GM21526 (cell line): Measurements from ENCODE around the gene SLC5A1.

Experiments used
- ATAC-seq: cut with Tn5 transposase; IDR thresholded peaks from one replicate; pipeline ENCODE4 v1.9.1; 2021; ENCODE audit warnings: moderate library complexity; ENCODE audit not compliant: unreplicated experiment, low FRiP score

The SLC5A1 gene

DNA sequence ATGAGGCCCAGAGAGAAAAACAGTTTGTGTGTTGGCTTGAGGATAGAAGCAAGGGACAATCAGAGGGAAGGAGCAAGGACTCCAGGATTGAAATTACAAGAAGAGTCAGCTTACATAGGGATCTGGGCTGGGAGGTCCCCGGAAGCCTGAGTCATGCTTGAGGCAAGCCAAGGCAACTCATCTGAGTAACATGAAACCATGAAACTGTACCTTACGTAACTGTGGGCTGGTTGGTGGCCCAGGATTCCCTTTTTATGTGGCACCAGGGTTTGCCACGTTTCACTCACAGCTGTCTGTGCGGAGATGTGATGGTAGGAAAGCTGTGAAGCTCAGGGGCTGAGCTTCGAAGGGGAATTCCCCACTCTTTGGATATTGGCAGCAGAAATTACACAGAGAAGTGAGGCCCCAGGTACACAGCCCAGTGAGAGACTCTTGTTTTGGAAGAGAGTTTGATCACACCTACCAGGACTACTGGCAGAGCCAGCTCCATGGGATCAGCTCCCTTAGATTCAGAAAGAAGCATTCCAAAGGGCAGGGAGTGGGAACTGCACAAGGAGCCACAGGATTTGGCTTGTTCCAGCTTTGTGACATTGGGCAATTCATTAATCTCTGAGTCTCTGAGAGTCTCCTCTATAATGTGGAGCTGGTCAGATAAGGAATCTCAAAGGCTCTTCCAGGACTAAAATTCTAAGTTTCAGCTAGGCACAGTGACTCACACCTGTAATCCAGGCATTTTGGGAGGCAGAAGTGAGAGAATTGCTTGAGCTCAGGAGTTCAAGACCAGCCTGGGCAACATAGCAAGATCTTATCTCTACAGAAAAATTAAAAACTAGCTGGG is 7.8 kb downstream of the SLC5A1 start:
- ATAC-seq, result no peak

DNA sequence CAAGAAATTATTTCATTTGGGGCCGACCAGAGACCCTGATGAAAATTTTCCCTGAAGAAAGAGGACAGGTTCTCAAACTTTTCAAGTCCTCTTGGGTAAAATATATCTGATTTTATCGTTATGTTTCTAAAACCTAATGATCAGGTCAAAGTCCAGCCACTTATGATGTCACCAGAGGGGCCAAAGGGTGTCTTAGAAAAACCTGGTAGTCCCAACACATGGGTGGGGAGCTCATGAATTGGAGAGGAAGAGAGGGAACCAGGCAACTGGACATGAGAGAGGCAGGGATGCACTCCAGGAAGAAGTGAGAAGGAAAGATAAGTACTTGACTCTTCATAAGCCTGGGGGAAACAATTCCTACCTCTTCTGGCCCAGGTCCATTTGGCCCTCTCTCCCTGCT is 9.2 kb downstream of the SLC5A1 start:
- no peak for ATAC-seq

DNA sequence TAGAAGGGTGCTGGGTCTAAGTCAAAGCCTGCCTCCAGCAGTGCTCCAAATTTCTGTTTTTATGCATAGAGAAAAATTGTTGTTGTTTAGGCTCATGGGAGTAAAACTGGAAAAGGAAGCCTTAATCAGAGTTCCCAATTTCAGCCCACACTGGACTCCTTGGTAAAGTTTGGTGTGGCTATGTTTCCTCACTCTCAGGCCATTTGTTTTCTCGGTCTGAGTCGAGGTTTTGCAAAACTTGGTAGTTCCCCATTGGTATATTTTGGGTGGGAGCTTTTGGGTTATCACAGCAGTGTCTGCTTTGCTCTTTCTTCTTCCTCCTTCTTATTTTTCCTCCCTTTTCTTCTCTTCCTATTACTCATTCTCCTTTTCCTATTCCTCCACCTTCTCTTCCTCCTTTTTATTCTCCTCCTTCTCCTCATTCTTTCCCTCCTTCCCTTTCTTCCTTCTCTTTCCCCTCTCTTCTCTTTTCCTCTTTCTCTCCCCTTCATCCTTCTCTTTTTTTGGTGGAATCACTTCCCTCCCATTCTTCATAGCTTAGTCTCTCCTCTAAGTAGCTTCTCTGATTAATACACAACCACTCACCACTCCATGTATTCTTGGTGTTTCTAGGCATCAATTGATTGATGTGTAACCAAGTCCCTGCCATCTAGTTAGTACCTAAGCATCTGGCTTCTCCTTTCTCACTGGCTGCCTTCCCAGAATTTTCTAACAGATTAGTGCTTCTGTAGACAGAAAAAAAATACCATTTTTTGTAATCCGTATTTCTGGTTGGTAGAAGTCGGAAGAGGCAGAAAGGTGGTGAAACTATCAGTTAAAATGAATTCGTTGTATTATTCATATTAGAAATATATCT is 10.1 kb downstream of the SLC5A1 start:
- no peak for ATAC-seq

DNA sequence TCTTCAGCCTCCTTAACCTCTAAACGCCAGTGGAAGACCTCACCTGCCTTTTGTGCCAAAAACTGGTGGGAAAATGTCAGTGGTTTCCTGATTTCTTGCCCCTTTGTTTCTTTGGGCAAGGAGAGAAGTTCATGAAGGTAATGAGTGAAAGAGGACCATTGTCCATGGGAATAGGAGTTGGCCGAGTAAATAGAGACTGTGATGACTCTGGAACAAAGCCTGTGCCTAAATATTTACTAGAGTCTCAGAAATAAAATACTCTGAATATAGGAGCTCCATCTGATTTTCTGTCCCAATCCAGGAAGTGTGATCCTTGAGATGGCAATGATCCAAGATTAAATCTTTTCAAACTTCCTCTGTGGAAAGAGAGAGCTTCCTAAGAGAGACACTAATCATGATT is 12.0 kb downstream of the SLC5A1 start:
- ATAC-seq, result no peak

DNA sequence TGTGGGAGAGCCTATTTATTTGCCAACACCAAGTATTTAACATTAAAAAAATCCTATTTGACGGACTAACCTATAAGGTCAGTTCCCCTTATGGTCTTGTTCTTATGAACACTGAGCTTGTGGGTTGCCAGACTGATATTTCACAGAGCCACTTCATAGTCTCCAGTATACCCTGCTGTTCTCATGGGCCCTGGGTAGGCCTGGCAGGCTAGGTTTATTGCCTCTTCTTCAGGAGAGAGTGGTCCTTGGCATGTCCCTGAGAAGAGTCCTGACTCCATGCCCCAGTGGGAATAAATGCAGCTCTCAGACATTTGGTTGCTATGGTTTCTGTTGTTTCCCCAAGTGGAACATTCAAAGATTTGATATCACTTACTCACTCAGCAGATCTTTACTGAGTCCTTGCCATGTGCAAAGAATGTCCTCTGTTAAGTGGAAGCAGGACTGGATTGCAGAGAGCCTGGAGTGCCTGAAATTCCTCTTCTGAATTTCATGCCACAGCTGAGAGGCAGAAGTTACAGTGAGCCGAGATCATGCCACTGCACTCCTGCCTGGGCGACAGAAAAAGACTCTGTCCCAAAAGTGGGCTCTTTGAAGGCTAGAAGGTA is 15.7 kb downstream of the SLC5A1 start:
- no peak for ATAC-seq

DNA sequence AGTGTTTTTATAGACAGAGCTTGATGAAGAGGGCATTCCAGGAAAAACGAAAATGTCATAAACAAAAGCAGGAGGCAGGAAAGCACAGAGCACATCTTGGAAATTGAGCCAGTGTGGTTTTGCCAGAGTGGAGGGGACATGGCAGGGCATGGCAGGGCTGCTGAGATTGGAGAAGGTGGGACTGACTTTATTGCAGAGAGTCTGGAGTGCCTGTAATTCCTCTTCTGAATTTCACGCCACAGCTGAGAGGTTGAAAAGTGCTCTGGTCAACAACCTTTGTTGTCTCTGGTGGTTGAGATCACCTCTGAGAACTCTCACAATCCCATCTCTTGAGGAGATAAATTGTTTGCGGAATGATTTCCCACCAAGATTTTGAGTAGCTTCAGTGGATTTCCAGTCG is 16.4 kb downstream of the SLC5A1 start:
- no peak for ATAC-seq

DNA sequence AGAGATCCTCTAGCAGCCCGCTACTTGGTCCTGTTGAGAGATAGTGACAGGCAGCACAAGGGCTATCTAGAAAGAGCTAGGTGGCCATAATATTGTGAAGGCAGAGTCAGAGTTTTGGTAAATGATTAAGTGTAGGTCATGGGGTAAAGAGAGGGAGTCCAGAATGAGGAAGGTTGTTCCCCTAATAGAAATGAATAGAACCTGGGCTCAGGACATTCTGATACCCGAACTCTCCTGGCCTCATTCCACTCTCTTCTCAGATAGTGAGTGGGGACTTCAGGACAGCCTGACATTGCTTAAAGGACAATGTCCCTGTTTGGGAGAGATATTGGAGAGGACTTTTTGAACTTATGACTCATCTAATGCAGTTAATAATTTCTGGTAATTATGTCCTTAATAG is 20.6 kb downstream of the SLC5A1 start:
- ATAC-seq, result no peak

DNA sequence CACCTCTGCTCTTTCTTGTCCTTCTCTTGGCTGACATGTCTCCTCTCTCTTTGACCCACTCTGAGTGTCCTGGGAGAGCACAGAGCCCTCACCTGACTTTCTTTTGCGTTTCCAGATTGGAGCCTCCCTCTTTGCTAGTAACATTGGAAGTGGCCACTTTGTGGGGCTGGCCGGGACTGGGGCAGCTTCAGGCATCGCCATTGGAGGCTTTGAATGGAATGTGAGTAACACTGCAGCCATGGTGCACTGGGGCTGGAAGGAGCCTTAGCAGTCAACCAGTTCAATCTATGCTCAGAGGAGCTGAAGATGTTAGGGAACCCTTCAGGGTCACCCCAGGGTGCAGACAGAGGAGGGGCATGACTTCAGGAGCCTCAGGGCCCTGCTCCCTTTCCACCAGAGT is 23.8 kb downstream of the SLC5A1 start:
- ATAC-seq, result no peak

DNA sequence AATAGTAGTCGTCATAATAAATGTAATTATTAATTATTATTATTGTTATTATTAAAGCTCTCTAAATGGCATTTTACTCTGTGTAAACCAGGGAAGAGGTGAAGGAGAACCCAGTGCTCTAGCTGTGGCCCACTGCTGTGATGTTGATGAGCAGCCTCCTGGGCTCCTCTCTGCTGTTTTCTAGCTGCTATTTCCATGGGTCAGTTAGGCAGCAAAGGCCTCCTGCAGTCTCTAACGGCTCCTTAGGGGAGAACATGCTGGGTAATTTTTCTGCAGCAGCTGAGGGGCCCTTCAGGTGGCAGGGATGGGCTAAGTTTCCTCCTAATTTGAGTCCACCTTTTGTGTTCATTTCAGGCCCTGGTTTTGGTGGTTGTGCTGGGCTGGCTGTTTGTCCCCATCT is 24.6 kb downstream of the SLC5A1 start:
- no peak for ATAC-seq

DNA sequence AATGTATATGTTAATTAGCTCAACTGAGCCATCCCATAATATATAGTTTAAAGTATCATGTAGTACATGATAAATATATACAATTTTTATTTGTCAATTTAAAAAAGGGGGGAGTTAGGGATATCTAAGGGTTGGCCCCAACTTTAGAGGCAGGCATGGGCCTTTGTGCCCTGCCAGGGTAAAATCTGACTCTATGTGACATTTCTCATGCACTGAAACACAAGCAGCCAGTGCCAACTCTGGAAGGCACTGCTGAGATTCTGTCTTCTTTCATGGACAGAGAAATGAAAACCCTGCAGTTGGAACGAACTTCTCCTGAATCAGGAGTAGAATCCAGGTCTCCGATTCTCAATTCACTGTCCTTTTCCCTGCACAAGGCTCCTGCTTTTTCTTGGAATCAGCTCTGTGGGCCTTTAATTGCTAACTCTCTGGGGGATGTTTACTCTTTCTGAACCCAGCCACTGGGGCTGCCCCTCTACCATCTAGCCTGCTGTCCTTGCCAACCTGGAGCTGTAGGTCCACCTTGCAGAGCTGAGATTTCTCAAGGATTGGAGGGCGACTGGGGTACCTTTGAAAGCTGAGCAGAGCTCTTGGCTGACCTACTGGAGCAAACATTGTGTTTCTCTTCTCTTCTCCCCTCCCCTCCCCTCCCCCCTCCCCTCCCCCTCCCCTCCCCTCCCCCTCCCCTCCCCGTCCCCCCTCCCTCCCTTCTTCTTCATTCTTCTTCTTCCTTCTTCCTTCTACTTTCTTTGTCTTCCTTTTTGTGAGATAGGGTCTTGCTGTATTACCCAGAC is 26.7 kb downstream of the SLC5A1 start:
- ATAC-seq, result no peak

DNA sequence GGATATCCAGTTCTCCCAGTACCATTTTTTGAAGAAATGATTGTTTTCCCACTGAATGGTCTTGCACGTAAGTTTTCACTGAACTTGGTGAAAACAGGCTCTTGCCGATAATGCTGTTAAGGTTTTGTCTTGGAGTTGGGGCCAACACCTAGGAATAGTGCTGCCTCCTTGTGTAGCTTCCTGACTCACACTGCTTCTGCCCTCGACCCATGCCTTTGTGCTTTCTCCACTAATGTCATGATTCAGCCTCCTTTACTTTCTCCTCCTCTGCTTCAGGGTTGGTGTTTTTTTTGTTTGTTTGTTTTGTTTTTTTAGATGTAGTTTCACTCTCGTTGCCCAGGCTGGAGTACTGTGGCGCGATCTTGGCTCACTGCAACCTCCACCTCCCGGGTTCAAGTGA is 30.2 kb downstream of the SLC5A1 start:
- no peak for ATAC-seq

DNA sequence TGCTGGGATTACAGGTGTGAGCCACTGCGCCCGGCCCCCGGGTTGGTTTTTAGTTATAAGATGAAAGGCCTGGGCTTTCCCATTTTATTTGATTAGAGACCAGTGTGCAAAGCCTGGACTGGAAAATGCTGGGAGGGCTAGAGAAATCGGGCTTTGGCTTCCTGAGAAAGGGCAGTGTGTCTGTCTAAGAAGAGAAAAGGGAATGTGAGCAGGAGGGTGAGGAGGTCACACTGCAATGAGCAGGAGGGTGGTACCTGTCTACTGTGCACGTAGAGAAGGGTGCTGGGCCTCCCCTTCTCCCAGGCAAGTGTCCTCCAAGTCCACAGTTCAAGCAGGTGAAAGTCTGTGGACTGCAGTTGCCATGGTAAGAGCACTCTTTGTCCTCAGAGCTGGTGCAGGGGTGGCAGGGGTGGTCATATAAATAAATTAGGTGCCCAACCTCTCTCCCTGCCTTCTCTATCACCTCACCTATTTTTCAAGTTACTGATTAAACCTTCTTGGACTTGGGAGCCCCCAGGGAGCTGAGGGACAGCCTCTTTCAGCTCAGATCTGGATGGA is 30.8 kb downstream of the SLC5A1 start:
- ATAC-seq, result no peak

DNA sequence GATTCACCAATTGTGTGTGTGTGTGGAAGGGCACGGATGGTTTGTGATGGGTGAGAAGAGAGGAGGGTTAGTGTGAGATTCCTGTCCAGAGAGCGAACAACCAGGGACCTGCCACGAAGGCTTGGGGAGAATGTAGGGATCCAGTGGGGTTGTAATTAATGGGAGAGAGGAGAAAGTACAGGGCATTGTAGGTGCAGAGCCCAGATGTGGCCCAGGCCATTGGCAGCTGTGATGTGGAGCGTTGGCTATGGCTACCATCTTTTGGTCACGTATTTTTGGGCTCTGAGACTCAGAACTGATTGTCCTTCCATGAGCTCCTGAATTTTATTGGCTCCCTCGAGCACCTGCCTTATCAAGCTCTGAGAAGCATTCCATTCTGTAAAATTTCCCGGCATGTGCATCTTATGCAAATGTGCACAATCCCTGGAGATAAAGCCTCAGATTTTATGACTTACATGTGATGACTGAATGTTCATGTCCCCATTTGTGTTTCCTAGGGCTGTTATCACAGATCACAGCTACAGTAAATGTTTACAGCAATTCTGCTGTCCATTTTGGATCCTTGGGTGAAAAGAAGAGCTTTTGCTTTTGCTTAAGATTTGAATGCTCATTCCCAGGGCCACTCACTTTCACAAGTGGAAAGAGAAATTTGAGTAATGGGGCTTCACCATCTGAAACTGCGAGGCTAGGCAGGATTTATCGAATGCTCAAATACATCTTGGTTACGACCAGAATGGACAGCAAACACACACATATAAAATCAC is 33.1 kb downstream of the SLC5A1 start:
- no peak for ATAC-seq

DNA sequence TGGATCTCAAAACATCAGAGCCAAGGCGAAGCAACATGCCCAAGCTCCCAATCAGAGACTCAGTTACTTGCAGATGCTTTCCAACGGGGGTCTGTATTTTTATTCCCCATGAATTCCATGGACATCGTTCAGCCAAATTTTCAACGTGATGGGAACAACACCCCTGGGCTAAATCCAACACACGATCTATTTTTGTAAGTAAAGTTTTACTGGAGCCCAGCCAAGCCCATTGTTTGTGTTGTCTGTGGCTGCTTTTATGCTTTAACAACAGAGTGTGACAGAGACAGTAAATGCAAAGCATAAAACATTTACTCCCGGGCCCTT is 33.7 kb downstream of the SLC5A1 start:
- ATAC-seq, result no peak

DNA sequence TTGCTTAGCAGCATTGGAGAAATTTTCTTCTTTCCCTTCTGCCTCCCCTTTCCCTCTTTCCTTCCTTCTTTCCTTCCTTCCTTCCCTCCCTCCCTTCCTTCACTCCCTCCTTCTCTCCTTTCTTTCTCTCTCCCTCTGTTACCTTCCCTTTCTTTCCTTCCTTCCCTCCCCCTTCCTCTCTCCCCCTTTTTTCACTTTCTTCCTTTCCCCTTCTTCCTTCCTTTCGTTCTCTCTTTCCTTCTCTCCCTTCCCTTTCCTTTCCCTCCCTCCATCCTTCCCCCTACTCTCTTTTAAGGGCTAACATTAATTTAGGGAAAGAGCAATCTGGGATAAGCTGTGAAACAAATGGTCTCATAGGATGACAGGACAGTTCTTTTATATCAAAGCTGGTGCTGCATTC is 34.1 kb downstream of the SLC5A1 start:
- no peak for ATAC-seq

DNA sequence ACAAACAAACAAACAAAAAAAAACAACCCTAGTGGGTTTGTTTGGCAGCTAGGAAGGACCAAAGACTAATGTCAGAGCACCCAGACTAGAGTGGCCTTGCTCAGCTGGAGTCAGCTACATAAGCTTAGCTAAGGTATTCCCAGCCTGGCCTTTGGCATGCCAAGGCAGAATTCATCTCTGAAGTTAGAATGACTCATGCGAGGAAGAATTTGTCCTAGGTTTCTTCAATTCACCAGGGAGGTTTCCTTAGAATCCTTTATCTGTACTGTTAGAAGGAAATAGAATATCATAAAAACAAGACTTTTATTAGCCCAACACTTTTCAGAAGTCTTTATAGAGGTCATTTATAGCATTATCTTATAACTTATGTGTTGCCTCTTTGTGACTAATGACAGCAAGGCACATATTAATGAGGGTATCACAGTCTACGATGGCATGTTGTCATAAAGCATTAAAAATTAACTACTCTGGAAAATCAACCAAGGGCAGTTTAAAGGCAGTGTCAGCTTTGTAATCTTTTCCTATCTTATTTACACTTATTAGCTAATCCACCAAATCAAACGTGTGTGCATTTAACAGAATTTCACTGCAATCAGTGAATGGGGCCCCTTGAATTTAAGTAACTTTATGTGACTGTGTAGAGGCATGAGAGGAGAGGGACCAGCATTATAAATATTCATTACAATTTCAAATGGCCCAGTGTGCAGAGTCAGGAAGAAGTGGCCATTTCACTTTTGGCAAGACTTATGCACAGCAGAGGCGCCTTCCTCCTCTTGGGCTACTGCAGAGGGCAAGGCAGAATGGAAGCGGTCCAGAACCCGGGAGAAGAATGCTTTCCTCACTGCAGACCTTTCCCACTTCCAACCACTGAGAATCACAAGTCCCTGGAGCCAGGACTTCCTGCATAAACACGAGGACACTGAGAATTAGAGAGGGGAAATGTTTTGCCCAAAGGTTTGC is 36.3 kb downstream of the SLC5A1 start:
- no peak for ATAC-seq

DNA sequence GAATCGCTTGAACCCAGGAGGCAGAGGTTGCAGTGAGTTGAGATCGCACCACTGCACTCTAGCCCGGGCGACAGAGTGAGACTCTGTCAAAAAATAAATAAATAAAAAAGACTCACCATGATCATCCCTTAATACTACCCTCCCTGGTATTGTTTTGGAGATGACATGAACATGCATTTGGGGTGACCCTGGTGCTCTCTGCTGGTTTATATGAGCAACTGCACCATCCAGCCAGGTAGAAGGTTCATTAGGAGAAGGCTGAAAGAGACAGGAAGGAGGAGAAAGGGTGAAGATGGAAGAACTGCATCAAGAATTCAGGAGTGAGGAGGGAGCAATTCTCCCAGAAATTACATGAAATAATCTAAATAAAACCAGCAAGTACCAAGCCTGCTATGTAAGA is 37.8 kb downstream of the SLC5A1 start:
- ATAC-seq, result no peak

DNA sequence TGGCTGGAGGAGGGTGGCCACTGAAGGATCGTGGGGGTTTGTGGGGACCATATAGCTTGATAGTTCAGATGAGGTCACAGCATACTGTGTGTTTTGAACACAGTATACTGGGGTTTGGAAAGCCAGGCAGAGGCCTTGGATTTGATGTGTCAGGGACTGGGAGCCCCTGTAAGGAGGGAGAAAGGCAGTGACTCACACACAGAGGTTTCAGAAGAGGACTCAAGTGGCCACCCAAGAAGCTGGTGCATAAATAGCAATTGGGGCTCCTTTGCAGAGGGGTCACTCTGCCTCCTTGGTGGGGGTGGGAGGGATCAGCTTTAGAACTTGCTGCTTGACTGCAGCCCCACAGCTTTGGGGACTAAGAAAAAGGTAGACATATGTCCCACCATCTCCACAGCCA is 39.3 kb downstream of the SLC5A1 start:
- no peak for ATAC-seq

DNA sequence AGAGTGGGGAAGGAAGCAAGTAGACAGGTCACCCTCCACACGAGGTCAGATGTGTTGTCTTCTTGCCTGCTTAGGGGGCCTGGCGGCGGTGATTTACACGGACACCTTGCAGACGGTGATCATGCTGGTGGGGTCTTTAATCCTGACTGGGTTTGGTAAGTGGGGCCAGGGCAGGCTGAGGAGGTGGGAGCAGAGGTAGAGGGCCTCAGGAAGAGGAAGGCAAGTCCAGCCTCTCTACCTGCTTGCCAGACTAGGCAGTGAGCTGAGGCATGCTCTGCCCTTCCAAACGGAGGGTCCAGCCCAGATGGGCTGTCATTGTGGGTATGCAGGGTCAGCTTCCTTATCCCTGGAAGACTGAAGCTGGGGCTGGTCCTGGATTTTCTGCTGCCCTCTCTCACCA is 39.9 kb downstream of the SLC5A1 start:
- ATAC-seq, result no peak
